Globus pallidus (tissue), 1 donor: ENCODE data around the gene HNRNPL.
"Not testable (repeated sequence)": the region's sequence is repeated elsewhere in the genome, so short reads cannot be mapped to it uniquely, and the experiment has no call there.

Experiments used
- DNase-seq: peaks from one replicate; pipeline ENCODE4 v3.0.0-alpha.2; 2015; ENCODE audit warnings: low spot score

HNRNPL gene

DNA sequence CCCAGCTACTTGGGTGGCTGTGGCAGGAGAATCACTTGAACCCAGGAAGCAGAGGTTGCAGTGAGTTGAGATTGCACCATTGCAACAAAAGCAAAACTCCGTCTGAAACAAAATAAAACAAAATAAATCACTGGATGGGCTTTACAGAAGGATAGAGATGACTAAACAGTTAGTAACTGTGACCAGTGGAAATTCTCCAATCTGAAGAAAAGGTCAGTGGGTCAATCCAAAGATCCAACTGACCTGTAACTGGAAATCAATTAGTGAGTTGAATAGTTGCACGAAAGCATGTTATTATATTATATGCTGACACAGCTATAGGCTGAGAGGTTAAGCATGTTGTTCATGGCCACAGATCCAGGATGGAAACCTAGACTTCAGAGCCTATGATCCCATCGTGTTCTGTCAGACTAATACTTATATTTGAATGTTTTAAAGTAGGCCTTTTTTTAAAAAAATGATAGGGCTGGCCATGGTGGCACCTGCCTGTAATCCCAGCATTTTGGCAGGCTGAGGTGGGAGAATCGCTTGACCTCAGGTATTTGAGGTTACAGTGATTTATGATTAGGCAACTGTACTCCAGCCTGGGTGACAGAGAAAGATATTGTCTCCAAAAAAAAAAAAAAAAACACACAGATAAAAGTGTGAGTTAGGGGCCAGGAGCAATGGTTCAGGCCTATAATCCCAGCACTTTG lies 19.6 kb downstream of the HNRNPL start:
- DNase-seq, result no peak

DNA sequence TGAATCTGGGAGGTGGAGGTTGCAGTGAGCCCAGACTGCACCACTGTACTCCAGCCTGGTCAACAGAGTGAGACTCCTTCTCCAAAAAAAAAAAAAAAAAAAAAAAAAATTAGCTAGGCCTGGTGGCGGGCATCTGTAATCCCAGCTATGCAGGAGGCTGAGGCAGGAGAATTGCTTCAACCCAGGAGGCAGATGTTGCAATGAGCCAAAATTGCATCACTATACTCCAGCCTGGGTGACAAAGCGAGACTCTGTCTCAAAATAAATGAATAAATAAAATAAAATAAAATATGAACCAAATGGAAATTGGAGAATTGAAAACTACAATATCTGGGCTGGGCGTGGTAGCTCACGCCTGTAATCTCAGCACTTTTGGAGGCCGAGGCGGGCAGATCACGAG lies 20.6 kb downstream of the HNRNPL start:
- not testable (repeated sequence) for DNase-seq

DNA sequence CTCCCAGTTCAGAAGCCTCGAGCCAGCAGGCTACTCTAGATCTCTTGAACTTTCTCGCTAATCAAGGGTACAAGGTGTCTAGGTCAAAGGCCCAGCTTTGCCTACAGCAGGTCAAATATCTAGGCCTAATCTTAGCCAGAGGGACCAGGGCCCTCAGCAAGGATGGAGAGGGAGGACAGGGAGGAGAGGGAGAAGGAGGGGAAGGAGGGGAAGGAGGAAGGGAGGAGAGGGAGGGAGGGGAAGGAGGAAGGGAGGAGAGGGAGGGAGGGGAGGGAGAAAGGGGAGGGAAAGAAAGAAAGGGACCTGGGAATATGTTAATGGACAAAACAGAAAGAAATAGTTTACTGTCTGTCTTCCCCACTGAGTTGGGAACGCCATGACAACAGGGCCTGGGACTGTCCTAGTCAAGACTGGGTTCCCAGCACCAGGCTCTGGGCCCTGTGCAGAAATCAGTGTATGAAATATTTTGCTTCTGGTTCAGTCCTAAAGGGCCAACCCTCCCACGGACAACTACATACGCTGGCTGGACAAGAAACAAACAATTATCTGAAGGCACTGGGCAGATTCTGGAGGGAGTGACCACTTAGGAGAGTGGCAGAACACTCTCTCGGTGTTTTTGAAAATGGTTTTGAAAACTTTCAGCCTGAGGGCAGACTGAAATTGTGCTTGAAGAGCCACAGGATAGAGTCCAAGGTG lies 22.8 kb downstream of the HNRNPL start:
- no peak for DNase-seq

DNA sequence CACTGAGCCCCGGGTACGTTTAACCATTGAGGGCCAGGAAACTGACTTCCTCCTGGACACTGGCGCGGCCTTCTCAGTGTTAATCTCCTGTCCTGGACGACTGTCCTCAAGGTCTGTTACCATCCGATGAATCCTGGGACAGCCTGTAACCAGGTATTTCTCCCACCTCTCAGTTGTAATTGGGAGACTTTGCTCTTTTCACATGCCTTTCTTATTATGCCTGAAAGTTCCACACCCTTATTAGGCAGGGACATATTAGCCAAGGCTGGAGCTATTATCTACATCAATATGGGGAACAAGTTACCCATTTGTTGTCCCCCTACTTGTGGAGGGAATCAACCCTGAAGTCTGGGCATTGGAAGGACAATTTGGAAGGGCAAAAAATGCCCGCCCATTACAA lies 23.9 kb downstream of the HNRNPL start:
- not testable (repeated sequence) for DNase-seq

DNA sequence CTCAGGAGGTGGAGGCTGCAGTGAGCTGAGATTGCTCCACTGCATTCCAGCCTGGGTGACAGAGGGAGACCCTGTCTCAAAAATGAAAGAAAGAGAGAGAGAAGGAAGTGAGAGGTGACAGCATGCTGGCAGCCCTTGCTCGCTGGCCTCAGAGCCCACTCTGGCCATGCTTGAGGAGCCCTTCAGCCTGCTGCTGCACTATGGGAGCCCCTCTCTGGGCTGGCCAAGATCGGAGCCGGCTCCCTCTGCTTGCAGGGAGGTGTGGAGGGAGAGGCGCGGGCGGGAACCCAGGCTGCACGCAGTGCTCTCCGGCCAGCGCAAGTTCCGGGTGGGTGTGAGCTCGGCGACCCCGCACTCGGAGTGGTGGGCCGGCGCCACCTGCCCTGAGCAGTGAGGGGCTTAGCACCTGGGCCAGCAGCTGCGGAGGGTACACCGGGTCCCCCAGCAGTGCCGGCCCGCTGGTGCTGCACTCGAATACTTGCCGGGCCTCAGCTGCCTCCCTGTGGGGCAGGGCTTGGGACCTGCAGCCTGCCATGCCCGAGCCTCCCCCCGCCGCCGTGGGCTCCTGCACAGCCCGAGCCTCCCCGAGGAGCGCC lies 28.5 kb downstream of the HNRNPL start:
- not testable (repeated sequence) for DNase-seq

DNA sequence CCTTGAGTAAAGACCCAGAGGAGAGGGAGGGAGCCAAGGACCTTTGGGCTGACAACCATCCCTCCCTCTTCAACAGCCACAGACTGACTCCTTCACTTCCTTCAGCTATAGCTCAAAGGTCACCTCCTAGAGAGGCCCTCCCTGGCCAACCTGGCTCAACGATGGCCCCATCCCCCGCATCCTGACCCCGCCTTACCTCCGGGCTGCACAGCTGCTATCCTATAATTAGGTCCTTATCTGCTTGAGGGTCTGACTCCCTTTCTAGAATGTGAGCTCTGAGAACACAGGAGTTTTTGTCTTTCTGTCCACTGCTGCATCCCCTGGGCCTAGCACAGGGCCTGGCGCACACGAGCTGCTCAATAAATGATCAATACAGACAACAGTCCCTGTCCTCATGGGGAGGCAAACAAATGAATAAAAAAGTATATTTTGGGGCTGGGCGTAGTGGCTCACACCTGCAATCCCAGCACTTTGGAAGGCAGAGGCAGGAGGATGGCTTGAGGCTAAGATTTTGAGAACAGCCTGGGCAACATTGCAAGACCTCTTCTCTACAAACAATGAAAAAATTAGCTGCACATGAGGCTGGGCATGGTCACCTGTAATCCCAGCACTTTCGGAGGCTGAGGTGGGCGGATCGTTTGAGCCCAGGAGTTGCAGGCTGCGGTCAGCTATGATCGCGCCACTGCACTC lies 30.4 kb downstream of the HNRNPL start:
- no peak for DNase-seq

DNA sequence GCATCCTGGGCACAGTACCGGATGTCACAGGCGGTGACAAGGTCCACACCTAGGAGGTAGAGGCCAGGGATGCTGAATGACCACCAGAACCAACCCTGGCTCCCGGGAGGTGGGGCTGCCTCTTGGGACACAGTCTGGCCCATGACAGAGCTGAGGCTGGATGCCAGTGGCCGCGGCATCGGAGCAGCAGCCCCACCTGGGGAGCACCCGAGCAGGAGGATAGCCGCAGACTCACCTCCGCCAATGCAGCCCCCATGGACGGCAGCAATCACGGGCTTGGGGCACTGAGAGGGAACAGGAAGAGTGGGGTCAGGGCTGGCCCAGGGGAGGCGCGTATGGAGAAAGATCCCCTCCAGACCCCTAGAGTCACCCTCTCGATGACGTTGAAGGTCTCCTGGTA lies 32.7 kb downstream of the HNRNPL start:
- DNase-seq, result no peak

DNA sequence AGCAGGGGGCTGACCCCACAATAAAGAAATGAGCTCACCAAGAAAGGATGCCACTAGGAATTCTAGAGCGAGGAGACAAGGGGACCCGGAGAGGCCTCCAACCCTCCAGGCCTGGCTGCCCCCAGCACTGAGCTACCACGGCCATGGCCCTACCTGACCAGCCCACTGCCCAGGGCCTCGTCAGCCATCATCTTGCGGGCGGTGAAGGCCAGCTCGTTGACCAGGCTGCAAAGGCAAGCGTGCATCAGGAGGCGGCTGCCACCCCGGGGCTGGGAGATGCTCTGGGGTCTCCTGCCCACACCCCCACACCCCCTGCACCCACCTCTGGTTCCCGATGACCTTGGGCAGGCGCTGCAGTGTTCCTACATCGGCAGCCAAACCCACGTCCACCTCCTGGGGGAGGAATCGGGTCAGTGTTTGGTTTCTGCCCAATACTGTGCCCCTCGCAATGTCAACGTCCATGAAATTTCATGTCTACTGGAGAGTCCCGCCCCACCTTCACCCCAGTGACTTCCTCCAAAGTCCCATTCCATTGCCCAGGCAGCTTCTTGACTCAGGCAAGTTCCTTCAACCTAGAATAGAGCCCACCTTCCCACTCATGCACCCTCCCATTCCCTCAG lies 33.5 kb downstream of the HNRNPL start:
- DNase-seq, result no peak

DNA sequence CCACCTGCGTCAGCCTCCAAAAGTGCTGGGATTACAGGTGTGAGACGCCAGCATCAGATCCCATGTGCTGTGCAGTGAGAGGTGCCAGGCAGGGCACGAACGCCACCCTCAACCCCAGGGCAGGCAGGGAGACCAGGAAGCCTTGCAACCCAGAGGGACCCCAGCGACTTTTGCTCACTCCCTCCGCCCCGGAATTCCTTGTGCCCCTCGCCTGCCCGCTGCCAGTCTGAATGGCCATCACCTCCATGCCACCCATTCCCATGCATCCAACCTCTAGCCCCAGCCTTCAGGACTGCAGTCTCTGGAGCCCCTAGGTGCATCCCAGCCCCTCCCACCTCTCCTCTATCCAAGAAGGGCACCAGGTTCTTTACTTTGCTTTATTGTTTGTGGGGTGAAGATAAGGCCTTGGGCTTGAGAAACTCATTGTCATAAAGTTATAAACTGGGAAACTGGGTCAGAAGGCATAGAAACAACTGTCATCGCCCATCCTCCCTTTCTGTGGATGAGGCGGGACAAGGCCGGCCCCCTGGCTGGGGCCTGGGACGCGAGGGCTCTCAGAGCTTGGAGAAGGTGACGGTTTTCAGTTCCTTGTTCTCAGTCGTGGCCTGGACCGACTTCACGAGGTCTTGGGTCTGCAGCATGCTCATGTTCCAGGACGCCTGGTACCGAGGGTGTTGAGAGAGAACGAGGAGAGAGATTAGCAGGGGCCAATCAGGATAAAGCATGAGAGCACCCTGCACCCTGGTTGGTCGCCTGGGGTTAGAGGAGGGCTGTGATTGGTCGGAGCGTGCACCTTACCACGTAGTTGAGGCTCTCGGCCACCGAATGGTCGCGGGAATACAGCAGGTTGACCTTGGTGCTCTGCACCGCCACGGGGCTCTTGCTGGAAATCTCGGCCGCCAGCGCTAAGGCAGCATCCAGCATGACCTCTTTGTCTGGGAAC lies 34.5 kb downstream of the HNRNPL start:
- DNase-seq, result no peak

DNA sequence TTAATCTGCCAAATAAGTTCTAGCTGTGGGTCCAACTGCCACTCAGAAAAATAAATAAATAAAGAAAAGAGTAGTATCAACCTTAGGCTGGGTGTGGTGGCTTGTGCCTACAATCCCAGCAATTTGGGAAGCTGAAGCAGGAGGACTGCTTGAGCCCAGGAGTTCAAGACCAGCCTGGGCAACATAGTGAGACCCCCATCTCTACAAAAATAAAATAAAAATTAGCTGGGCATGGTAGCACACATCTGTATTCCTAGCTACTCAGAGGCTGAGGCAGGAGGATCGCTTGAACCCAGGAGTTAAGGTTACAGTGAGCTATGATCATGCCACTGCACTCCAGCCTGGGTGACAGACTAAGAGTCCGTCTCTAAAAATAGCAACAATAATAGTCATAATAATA lies 35.9 kb downstream of the HNRNPL start:
- DNase-seq, result not testable (repeated sequence)

DNA sequence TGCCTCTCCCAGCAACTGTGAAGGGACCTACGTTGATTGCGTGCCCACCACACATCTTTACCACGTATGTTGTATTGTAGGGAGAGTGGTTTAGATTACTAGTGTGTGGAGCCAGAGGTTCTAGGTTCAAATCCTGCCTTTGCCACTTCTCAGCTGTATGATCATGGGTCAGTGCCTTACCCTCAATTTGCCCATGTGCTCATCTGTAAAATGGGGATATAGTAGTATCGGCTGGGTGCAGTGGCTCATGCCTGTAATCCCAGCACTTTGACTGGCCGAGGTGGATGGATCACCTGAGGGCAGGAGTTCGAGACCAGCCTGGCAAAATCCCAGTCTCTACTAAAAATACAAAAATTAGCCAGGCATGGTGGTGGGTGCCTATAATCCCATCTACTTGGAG lies 36.5 kb downstream of the HNRNPL start:
- DNase-seq, result no peak

DNA sequence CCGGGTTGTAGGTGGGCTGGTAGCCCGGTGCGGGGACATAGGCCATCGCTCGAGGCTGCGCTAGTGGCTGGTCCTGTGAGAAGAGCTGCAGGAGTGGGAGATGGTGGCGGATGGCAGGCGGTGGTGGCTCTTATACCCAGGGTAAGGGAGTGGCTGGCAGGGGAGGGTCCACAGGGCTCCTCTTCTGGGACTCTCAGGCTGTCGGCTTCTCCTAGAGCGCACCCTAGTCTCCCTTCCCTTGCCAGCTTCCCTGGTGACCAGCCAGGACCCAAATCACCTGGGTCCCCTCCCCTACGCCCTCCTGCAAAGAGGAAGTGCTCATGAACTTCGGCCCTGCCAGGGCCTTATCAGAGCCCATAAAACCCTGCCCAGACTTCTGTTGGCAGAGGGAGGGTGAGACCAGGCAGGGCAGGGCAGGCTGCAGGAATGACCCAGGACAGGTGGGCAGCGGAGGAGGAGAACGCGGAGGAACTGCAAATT lies 36.9 kb downstream of the HNRNPL start, which contains the start of gene LGALS4:
TSS of gene LGALS4 (minus strand) at position 105 of the 480 bp plus-strand sequence. CDS start at position 46, 59 bp downstream.
- no peak for DNase-seq

DNA sequence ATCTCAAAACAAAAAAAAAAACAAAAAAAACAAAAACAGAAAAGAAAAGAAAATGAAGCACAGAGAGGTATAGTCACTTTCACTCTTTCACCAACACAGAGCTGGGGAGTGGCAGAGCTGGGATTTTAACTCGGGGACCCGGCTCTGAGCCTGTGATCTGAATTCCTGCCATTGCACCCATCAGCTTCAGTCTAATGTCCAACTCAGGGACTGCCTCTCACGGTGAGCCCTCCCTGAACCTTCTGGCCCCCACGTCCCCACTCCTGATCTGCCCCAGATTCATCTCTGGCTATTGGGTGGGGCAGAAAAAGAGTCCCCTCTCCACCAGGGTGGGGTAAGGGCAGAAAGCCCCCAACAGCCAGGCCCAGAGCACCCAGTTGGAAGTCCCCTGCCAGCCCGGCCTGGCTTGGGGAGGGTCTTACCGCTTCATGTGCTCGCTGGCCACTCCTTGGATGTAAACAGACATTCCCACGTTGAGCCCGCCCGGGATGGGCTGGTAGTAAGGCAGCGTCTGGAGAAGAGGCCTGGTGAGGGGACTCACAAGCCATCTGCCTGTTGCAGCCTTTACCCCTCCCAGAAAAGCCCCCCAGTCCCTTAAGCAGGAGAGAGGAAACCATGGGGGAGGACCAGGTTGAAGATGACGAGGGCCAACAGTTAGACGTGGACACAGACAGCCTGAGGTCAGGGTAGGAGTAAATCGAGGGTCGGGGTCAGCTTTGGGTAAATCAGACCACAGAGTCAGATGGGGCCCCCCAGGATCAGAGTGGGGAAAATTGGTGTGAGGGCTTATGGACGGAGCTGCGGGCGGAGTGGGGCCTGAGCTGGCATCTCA lies 37.6 kb downstream of the HNRNPL start:
- no peak for DNase-seq

DNA sequence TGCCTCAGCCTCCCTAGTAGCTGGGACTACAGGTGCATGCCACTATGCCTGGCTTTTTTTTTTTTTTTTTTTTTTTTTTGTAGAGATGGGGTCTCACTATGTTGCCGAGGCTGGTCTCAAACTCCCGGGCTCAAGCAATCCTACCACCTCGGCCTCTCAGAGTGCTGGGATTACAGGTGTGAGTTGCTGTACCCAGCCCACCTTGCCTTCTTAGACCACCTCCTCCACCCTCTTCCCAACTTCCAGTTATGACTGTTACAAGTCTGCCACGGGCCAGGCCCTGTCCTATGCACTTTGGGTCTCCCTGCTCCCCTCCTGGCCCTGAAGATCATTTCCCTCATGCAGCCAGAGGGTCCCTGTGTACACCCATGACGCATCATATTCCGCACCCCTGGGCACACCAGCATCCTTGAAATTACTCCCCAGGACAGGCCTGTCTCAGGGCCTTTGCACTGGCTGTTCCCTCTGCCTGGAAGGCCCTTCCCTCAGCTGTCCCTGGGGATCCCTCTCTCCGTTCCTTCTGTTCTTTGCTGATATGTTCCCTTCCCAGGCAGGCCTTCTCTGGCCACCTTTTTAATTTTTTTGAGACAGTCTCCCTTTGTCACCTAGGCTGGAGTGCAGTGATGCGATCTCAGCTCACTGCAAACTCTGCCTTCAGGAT lies 40.1 kb downstream of the HNRNPL start:
- no peak for DNase-seq

DNA sequence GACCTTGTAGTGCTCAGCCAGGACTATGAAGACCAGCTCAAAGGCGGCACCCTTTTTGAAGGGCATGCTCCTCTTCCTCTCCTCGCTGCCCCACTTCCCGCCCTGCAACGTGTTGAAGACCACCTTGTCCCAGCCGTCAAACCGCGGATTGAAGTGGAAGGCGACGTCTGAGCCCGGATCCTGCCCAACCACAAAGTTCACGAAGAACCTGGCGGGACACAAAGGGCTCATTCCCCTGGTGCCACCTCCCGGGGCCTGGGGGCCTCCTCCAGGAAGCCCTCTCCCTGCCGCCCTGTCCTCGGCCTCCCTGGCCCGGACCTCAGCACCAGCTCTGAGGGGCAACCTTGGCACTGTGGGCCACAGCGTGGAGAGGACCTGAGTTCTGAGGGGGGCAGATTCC lies 41.0 kb downstream of the HNRNPL start:
- DNase-seq, result no peak

DNA sequence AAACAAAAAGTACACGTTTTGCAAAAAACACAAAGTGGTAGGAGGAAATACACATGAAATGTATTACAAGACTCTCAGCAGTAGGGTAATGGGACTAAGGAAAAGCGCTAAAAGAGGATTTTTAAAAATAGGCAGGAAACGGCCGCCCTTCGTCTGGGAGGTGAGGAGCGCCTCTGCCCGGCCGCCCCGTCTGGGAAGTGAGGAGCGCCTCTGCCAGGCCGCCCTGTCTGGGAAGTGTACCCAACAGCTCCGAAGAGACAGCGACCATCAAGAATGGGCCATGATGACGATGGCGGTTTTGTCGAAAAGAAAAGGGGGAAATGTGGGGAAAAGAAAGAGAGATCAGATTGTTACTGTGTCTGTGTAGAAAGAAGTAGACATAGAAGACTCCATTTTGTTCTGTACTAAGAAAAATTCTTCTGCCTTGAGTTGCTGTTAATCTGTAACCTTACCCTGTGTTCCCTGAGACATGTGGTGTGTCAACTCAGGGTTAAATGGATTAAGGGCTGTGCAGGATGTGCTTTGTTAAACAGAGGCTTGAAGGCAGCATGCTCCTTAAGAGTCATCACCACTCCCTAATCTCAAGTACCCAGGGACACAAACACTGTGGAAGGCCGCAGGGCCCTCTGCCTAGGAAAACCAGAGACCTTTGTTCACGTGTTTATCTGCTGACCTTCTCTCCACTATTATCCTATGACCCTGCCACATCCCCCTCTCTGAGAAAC lies 42.2 kb downstream of the HNRNPL start:
- not testable (repeated sequence) for DNase-seq

DNA sequence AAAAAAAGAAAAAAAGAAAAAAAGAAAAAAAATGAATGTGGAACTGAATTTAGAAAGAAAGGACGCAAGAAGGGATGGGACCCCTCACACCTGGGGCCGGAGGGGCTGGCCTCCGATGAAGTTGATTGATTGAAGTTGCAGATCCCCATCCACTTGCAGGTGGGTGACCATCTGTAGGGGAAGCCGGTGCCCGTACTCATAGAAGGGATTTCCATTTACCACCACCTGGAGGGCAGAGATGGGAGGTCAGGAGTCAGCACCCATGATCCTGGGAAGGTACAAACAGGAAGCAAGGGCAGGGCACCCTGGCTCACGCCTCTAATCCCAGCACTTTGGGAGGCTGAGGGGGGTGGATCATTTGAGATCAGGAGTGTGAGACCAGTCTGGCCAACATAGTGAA lies 43.4 kb downstream of the HNRNPL start:
- DNase-seq, result no peak

DNA sequence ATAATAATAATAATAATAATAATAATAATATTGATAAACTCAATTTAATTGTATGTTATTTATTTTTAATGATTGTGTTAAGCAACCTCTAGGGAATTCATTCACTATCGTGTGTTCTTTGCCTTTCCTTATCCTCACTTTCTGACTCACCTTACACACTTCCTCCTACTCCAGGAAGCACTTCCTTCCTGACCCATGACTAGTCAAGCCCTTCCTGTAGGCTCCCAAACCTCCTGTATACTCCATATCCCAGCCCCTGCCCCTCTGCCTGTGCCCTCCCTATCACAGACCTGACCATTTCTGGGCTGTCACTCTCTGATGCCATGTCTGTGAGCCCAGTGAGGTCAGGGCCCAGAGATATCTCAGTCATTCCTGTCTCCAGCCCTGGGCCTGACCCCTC lies 44.6 kb downstream of the HNRNPL start:
- DNase-seq, result no peak

DNA sequence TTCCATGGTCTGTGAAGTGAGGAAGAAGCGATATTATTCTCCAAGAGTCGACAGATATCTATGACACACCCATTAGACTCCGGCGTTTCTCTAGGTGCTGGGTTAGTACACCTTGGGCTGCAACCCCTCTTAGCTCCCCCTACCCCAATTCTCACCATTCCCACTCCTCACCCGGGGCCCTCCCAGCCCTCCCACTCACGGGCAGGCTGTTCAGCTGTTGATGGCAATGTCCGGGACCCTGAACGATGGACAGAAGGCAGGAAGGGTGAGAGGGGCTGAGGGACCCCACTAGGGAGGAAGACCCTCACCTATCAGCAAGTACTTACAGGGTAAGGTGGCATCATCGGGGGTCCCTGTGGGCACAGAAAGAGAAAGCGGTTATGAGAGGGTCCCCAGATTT lies 46.2 kb downstream of the HNRNPL start:
- no peak for DNase-seq
